IMR-90 (cell line): ENCODE data around the gene GSTT4. TPM values are rescaled to one million over a fixed set of nuclear protein-coding genes. Genes with fewer than 3 reads are reported as not detected.

ENCODE experiments used
- ATAC-seq: fragments of 200-7000 bp; cut with Tn5 transposase; 2 replicates; pipeline ENCODE4 v1.9.1; 2020; ENCODE audit warnings: low read depth, mild to moderate bottlenecking, moderate library complexity
- BruUV-seq: library from RNA; stranded (reverse); fragments of 400-500 nt; replicated peaks from 2 replicates; lab custom pipeline; 2021; lab: Mats Ljungman, UMichigan
- CTCF ChIA-PET: fragments of 300-600 bp; formaldehyde crosslinking; extraction: SDS; loops from one replicate; lab custom pipeline; 2021; ENCODE audit warnings: antibody characterized with exemption; lab: Yijun Ruan, JAX
- POLR2A ChIA-PET: fragments of 300-600 bp; sonication (Branson Sonifier 250); formaldehyde crosslinking; loops from one replicate; lab custom pipeline; 2022; ENCODE audit warnings: antibody characterized with exemption; ENCODE audit not compliant: unreplicated experiment; lab: Charles Lee
- DNase-seq: peaks from one replicate; pipeline ENCODE4 v3.0.0; 2013
- H2AFZ ChIP-seq: replicated peaks from 2 replicates; pipeline ENCODE3; 2013; ENCODE audit warnings: low read length, mild to moderate bottlenecking; ENCODE audit not compliant: poor library complexity
- H2AK5ac ChIP-seq: 2 replicates; pipeline ENCODE4 v1.6.1; 2013; ENCODE audit warnings: low read depth, low read length, inconsistent platforms
- H2AK9ac ChIP-seq: replicated peaks from 2 replicates; pipeline ENCODE3; 2013; ENCODE audit warnings: mild to moderate bottlenecking, low read depth, low read length, moderate library complexity; ENCODE audit not compliant: poor library complexity
- H2BK120ac ChIP-seq: 2 replicates; pipeline ENCODE4 v1.6.1; 2013; ENCODE audit warnings: low read depth, low read length, inconsistent platforms
- H2BK15ac ChIP-seq: 3 replicates; pipeline ENCODE4 v1.6.1; 2013; ENCODE audit warnings: low read depth, low read length, inconsistent platforms
- H2BK20ac ChIP-seq: 2 replicates; pipeline ENCODE4 v1.6.1; 2013; ENCODE audit warnings: low read depth, mild to moderate bottlenecking, inconsistent platforms, low read length, moderate library complexity
- H2BK5ac ChIP-seq: 2 replicates; pipeline ENCODE4 v1.6.1; 2013; ENCODE audit warnings: mild to moderate bottlenecking, low read depth, low read length, inconsistent platforms; ENCODE audit not compliant: poor library complexity, severe bottlenecking
- H3K14ac ChIP-seq: replicated peaks from 2 replicates; pipeline ENCODE4 v1.6.1; 2013; ENCODE audit warnings: low read depth, low read length, inconsistent platforms
- H3K18ac ChIP-seq: 2 replicates; pipeline ENCODE4 v1.6.1; 2013; ENCODE audit warnings: low read depth, low read length, control low read depth
- H3K23ac ChIP-seq: 2 replicates; pipeline ENCODE4 v1.6.1; 2013; ENCODE audit warnings: low read depth, low read length, inconsistent platforms
- H3K27ac ChIP-seq: 2 replicates; pipeline ENCODE4 v1.5.1; 2013; ENCODE audit warnings: mild to moderate bottlenecking, control low read depth, low read length; ENCODE audit not compliant: insufficient read depth
- H3K27me3 ChIP-seq: 2 replicates; pipeline ENCODE4 v1.6.1; 2013; ENCODE audit warnings: low read length; ENCODE audit not compliant: control insufficient read depth, insufficient read depth
- H3K36me3 ChIP-seq: 2 replicates; pipeline ENCODE4 v1.6.1; 2013; ENCODE audit warnings: low read length, mixed read lengths; ENCODE audit not compliant: control insufficient read depth, insufficient read depth
- H3K4ac ChIP-seq: 2 replicates; pipeline ENCODE4 v1.6.1; 2013; ENCODE audit warnings: low read depth, low read length, inconsistent platforms
- H3K4me1 ChIP-seq: 2 replicates; pipeline ENCODE4 v1.6.1; 2013; ENCODE audit warnings: low read length, mixed read lengths; ENCODE audit not compliant: control insufficient read depth, insufficient read depth
- H3K4me2 ChIP-seq: 2 replicates; pipeline ENCODE4 v1.6.1; 2013; ENCODE audit warnings: low read depth, mild to moderate bottlenecking, control low read depth, low read length, moderate library complexity
- H3K4me3 ChIP-seq: 2 replicates; pipeline ENCODE4 v1.5.1; 2013; ENCODE audit warnings: low read depth, mild to moderate bottlenecking, control low read depth, low read length, moderate library complexity; ENCODE audit not compliant: insufficient read depth
- H3K56ac ChIP-seq: 2 replicates; pipeline ENCODE4 v1.6.1; 2013; ENCODE audit warnings: low read length, inconsistent platforms; ENCODE audit not compliant: insufficient read depth; ENCODE audit errors: extremely low read depth
- H3K79me1 ChIP-seq, 2 experiments: 2 replicates each; pipeline ENCODE4 v1.6.1; 2013; ENCODE audit warnings: low read length in 2 of 2, inconsistent platforms in 1 of 2, low read depth in 1 of 2
- H3K9ac ChIP-seq: 2 replicates; pipeline ENCODE4 v1.6.1; 2013; ENCODE audit warnings: low read depth, low read length, control low read depth
- H3K9me1 ChIP-seq: 2 replicates; pipeline ENCODE4 v1.6.1; 2013; ENCODE audit warnings: low read length, inconsistent platforms; ENCODE audit not compliant: insufficient read depth
- H3K9me3 ChIP-seq: 2 replicates; pipeline ENCODE4 v1.6.1; 2013; ENCODE audit warnings: low read length; ENCODE audit not compliant: control insufficient read depth, insufficient read depth
- H4K20me1 ChIP-seq: 2 replicates; pipeline ENCODE4 v1.6.1; 2013; ENCODE audit warnings: low read length, inconsistent platforms; ENCODE audit not compliant: insufficient read depth
- H4K5ac ChIP-seq: 2 replicates; pipeline ENCODE4 v1.6.1; 2013; ENCODE audit warnings: mild to moderate bottlenecking, low read depth, low read length, control low read depth
- H4K8ac ChIP-seq, 2 experiments: 2 replicates each; pipeline ENCODE4 v1.6.1; 2013; ENCODE audit warnings: low read depth in 2 of 2, low read length in 2 of 2, control low read depth in 1 of 2, inconsistent platforms in 1 of 2
- H4K91ac ChIP-seq: 2 replicates; pipeline ENCODE4 v1.6.1; 2013; ENCODE audit warnings: low read depth, low read length, inconsistent platforms; ENCODE audit not compliant: insufficient read depth
- CEBPB ChIP-seq: IDR thresholded peaks from 2 replicates; pipeline ENCODE4 v1.6.1; 2012; ENCODE audit warnings: low read depth, low read length, improper control_type of control experiment
- CHD1 ChIP-seq: IDR thresholded peaks from 2 replicates; pipeline ENCODE4 v1.6.1; 2012; ENCODE audit warnings: low read depth, low read length, improper control_type of control experiment
- FOS ChIP-seq: fragments of 150-350 bp; IDR thresholded peaks from 2 replicates; pipeline ENCODE4 v1.6.1; 2016; ENCODE audit warnings: low read depth, low read length
- MAFK ChIP-seq: IDR thresholded peaks from 2 replicates; pipeline ENCODE4 v1.6.1; 2012; ENCODE audit warnings: low read depth, low read length, improper control_type of control experiment
- MAZ ChIP-seq: IDR thresholded peaks from 2 replicates; pipeline ENCODE4 v1.6.1; 2012; ENCODE audit warnings: low read depth, mild to moderate bottlenecking, low read length, improper control_type of control experiment, moderate library complexity, borderline replicate concordance
- NFE2L2 ChIP-seq: fragments of 150-350 bp; IDR thresholded peaks from 2 replicates; pipeline ENCODE4 v1.6.1; 2016; ENCODE audit warnings: low read depth, mild to moderate bottlenecking, low read length
- POLR2A ChIP-seq: IDR thresholded peaks from 2 replicates; pipeline ENCODE4 v1.6.1; 2012; ENCODE audit warnings: mild to moderate bottlenecking, low read depth, low read length
- RCOR1 ChIP-seq: IDR thresholded peaks from 2 replicates; pipeline ENCODE4 v1.6.1; 2012; ENCODE audit warnings: mild to moderate bottlenecking, low read length, improper control_type of control experiment; ENCODE audit not compliant: insufficient replicate concordance
- RFX5 ChIP-seq: IDR thresholded peaks from 2 replicates; pipeline ENCODE4 v1.8.0; 2012; ENCODE audit warnings: low read depth, mild to moderate bottlenecking, low read length, moderate library complexity
- SMC3 ChIP-seq: fragments of 150-350 bp; IDR thresholded peaks from 2 replicates; pipeline ENCODE4 v1.6.1; 2016; ENCODE audit warnings: low read depth, mild to moderate bottlenecking, antibody characterized with exemption, low read length, moderate library complexity
- WGBS, 2 experiments: methylation state at CpG; one replicate each; pipeline versions ENCODE4 v1.1.5 to v1.1.7; 2013; ENCODE audit warnings: missing lambda C conversion rate in 2 of 2; ENCODE audit not compliant: insufficient read length in 1 of 2; ENCODE audit errors: extremely low coverage in 2 of 2; 5-methylcytosine and 5-hydroxymethylcytosine counted together
- dilution Hi-C: fragments of 300-500 bp; cut with HindIII; formaldehyde crosslinking; loops from one replicate; pipeline ENCODE4 v1.14.3; 2018; ENCODE audit warnings: low sequenced_read_pairs; ENCODE audit not compliant: unreplicated experiment
- in situ Hi-C: fragments of 300-500 bp; cut with MboI; formaldehyde crosslinking; loops from 3 replicates; pipeline ENCODE4 v1.14.3; 2019; ENCODE audit warnings: low sequenced_read_pairs, inconsistent platforms, mixed read lengths
- intact Hi-C: fragments of 100-400 bp; cut with micrococcal nuclease; formaldehyde crosslinking; loops from 2 replicates; pipeline ENCODE4 v1.10.0; 2022
- polyA plus RNA-seq, 3 experiments: library from polyadenylated mRNA; depleted of rRNA; stranded (reverse); fragments of >200 nt; gene quantifications; 2 replicates each; pipeline ENCODE4 v1.2.3, GENCODE V29; 2012; ENCODE audit warnings: low replicate concordance in 1 of 3
- total RNA-seq: library from RNA; depleted of rRNA; stranded (reverse); fragments of >200 nt; gene quantifications from 2 replicates; pipeline ENCODE4 v1.2.3, GENCODE V29; 2012
- TF ChIP-seq, protein P1 (sequence below): conservative IDR thresholded peaks from 2 replicates; pipeline ENCODE4 v1.5.1; 2012; ENCODE audit warnings: mild to moderate bottlenecking, low read depth, low read length, improper control_type of control experiment
- TF ChIP-seq, protein P2 (sequence below): fragments of 150-350 bp; IDR thresholded peaks from 2 replicates; pipeline ENCODE4 v1.6.1; 2016; ENCODE audit warnings: low read depth, mild to moderate bottlenecking, low read length, moderate library complexity, borderline replicate concordance
- TF ChIP-seq, protein P3 (sequence below): fragments of 150-350 bp; IDR thresholded peaks from 2 replicates; pipeline ENCODE4 v1.6.1; 2017; ENCODE audit warnings: mild to moderate bottlenecking, antibody characterized with exemption, low read length, low read depth

The GSTT4 gene
- total and polyA plus RNA-seq, 2 of the 4 experiments (the other 2 are of a cell fraction): not detected

DNA sequence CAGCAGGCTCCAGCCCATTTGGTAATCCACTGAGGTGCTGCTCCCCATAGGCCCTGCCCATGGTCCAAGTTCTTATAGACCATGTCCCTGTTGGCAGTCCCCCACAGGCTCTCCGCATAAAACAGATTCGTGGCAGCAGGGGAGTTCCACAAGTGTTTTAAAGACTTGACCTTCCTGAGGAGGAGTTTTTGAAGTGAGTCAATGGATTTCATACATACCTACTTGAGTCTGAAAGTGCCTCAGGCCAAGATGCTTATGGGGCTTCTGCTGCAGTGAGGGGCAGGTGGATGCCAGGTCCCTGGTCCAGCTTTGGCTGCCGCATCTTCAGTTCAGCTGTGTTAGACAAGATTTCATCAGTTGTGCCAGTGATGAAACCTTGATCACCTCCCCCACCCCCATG, 49.1 kb upstream of the GSTT4 start:
- H3K4me1 ChIP-seq: peaks cover 22% of the 10 kb centered on the region
- peak overlapping the region; percentile 52; the same call in 1 of the 2 replicates for H2BK120ac ChIP-seq
- peak overlapping the region; percentile 36; the same call in 1 of the 2 replicates for H2BK20ac ChIP-seq
- peak overlapping the region; percentile 4; the same call in 1 of the 2 replicates for H3K4me2 ChIP-seq
- H4K20me1 ChIP-seq: peaks cover 2% of the 10 kb centered on the region; the same call in 1 of the 2 replicates
- H3K36me3 ChIP-seq: peaks cover 33% of the 10 kb centered on the region
- peak overlapping the region; percentile 58 for H3K14ac ChIP-seq
- ChIA-PET CTCF (no interaction called here), POLR2A (no interaction called here)
- no peak for TF ChIP-seq SMC3
- TF ChIP-seq, protein P1, sequence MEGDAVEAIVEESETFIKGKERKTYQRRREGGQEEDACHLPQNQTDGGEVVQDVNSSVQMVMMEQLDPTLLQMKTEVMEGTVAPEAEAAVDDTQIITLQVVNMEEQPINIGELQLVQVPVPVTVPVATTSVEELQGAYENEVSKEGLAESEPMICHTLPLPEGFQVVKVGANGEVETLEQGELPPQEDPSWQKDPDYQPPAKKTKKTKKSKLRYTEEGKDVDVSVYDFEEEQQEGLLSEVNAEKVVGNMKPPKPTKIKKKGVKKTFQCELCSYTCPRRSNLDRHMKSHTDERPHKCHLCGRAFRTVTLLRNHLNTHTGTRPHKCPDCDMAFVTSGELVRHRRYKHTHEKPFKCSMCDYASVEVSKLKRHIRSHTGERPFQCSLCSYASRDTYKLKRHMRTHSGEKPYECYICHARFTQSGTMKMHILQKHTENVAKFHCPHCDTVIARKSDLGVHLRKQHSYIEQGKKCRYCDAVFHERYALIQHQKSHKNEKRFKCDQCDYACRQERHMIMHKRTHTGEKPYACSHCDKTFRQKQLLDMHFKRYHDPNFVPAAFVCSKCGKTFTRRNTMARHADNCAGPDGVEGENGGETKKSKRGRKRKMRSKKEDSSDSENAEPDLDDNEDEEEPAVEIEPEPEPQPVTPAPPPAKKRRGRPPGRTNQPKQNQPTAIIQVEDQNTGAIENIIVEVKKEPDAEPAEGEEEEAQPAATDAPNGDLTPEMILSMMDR: no peak
- no peak for TF ChIP-seq MAFK
- TF ChIP-seq CHD1: no peak
- TF ChIP-seq, protein P2, sequence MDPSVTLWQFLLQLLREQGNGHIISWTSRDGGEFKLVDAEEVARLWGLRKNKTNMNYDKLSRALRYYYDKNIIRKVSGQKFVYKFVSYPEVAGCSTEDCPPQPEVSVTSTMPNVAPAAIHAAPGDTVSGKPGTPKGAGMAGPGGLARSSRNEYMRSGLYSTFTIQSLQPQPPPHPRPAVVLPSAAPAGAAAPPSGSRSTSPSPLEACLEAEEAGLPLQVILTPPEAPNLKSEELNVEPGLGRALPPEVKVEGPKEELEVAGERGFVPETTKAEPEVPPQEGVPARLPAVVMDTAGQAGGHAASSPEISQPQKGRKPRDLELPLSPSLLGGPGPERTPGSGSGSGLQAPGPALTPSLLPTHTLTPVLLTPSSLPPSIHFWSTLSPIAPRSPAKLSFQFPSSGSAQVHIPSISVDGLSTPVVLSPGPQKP: no peak
- no peak for TF ChIP-seq RFX5
- no peak for TF ChIP-seq FOS
- no peak for TF ChIP-seq NFE2L2
- TF ChIP-seq MAZ: no peak
- no peak for TF ChIP-seq RCOR1
- no peak for TF ChIP-seq POLR2A
- no peak for TF ChIP-seq CEBPB
- TF ChIP-seq, protein P3, sequence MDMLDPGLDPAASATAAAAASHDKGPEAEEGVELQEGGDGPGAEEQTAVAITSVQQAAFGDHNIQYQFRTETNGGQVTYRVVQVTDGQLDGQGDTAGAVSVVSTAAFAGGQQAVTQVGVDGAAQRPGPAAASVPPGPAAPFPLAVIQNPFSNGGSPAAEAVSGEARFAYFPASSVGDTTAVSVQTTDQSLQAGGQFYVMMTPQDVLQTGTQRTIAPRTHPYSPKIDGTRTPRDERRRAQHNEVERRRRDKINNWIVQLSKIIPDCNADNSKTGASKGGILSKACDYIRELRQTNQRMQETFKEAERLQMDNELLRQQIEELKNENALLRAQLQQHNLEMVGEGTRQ: no peak
- DNase-seq: peak; percentile 66
- peak overlapping the region; percentile 77 for H3K4ac ChIP-seq
- no peak overlapping the region for H3K27ac ChIP-seq
- in situ Hi-C loops (no loop called here), intact Hi-C loops (no loop called here), dilution Hi-C loops (no loop called here)
- ATAC-seq: no peak
- WGBS, 2 experiments: 69% methylated on average over 3 of the region's 3 CpGs; no CpG with 5 or more reads in 1 of the 2 experiments
- peaks cover 0 to 17% of the 10 kb centered on the region in 2 experiments; a peak in 3 of 4 replicates for H3K79me1 ChIP-seq
- peak overlapping the region; percentile 74 for H2AK5ac ChIP-seq
- BruUV-seq: no TSS peak
- H3K23ac ChIP-seq: peak overlapping the region; percentile 6; the same call in 1 of the 2 replicates
- no peak overlapping the region for H2AFZ ChIP-seq
- no peaks in the 10 kb centered on the region for H3K9me3 ChIP-seq
- H4K91ac ChIP-seq: peak overlapping the region; percentile 75
- H3K9ac ChIP-seq: no peak overlapping the region
- no peaks in the 10 kb centered on the region for H3K27me3 ChIP-seq
- peak overlapping the region; percentile 15 to 71; a peak in 3 of 4 replicates for H4K8ac ChIP-seq
- peak overlapping the region; percentile 37; the same call in 2 of the 3 replicates for H2BK15ac ChIP-seq
- peak overlapping the region; percentile 7; the same call in 1 of the 2 replicates for H4K5ac ChIP-seq
- H2AK9ac ChIP-seq: peak overlapping the region; percentile 90
- no peak overlapping the region for H3K56ac ChIP-seq
- peak overlapping the region; percentile 18; the same call in 1 of the 2 replicates for H3K18ac ChIP-seq
- H3K4me3 ChIP-seq: no peak overlapping the region
- H3K9me1 ChIP-seq: peaks cover 27% of the 10 kb centered on the region
- peak overlapping the region; percentile 77 for H2BK5ac ChIP-seq
